Esophagus muscularis mucosa (tissue), 4 donors: ENCODE measurements around the gene TET3. TPM values are rescaled to one million over a fixed set of nuclear protein-coding genes. Genes with fewer than 3 reads are reported as not detected.

Source experiments
- DNase-seq: peaks from one replicate; pipeline ENCODE4 v3.0.0-alpha.2; 2017; ENCODE audit errors: extremely low spot score
- H3K27ac ChIP-seq, 4 donors: fragments of 200-600 bp; sonication (generic); replicated peaks in 1 of 4; 1 replicate in 3 of 4; 2 replicates in 1 of 4; pipeline ENCODE4 v1.5.1; 2016 to 2019; ENCODE audit warnings: mild to moderate bottlenecking in 1 of 4
- H3K27me3 ChIP-seq, 4 donors: fragments of 200-600 bp; sonication (generic); one replicate each; pipeline versions ENCODE4 v1.5.1 to v1.6.0; 2016 to 2019
- H3K36me3 ChIP-seq, 4 donors: fragments of 200-600 bp; sonication (generic); one replicate each; pipeline ENCODE4 v1.5.1; 2016 to 2019
- H3K4me1 ChIP-seq, 4 donors: fragments of 200-600 bp; sonication (generic); one replicate each; pipeline ENCODE4 v1.5.1; 2016 to 2019
- H3K4me3 ChIP-seq, 4 donors: fragments of 200-600 bp; sonication (generic); 1 replicate in 2 of 4; 2 replicates in 2 of 4; pipeline ENCODE4 v1.5.1; 2016 to 2019; ENCODE audit warnings: mild to moderate bottlenecking in 4 of 4, moderate library complexity in 1 of 4
- H3K9me3 ChIP-seq, 4 donors: fragments of 200-600 bp; sonication (generic); 1 replicate in 3 of 4; 2 replicates in 1 of 4; pipeline ENCODE4 v1.5.1; 2016 to 2019
- EP300 ChIP-seq: sonication (generic); formaldehyde crosslinking; IDR thresholded peaks from one replicate; pipeline ENCODE4 v1.6.1; 2017; ENCODE audit warnings: antibody characterized with exemption
- POLR2A ChIP-seq: fragments of 450-650 bp; IDR thresholded peaks from one replicate; pipeline ENCODE4 v1.6.1; 2017; ENCODE audit warnings: antibody characterized with exemption, moderate library complexity, mild to moderate bottlenecking, low read depth
- POLR2AphosphoS5 ChIP-seq, 2 donors: sonication (generic); formaldehyde crosslinking; IDR thresholded peaks; one replicate each; pipeline ENCODE4 v1.6.1; 2017; ENCODE audit warnings: antibody characterized with exemption in 2 of 2
- WGBS: methylation state at CpG from one replicate; pipeline ENCODE4 v1.1.5; 2018; 5-methylcytosine and 5-hydroxymethylcytosine counted together
- intact Hi-C: fragments of 100-400 bp; cut with DNase I; formaldehyde crosslinking; loops from one replicate; pipeline ENCODE4 v1.15.1; 2023
- total RNA-seq, 4 donors: library from RNA; depleted of rRNA; stranded (reverse); fragments of >200 nt; gene quantifications; one replicate each; pipeline versions ENCODE4 v1.1.0 to v1.2.1, GENCODE V29; 2016
- TF ChIP-seq, protein P1 (sequence below), 3 experiments: fragments of 200-600 bp in 2 of 3; fragments of 450-650 bp in 1 of 3; sonication (generic) in 2 of 3; IDR thresholded peaks; one replicate each; pipeline ENCODE4 v1.5.1; 2017 to 2019; ENCODE audit warnings: antibody characterized with exemption in 3 of 3, mild to moderate bottlenecking in 2 of 3, moderate library complexity in 1 of 3

The TET3 gene
- total RNA-seq, 4 donors from 2014 or later = 5.4 to 6.7 (median 6.1) TPM

DNA sequence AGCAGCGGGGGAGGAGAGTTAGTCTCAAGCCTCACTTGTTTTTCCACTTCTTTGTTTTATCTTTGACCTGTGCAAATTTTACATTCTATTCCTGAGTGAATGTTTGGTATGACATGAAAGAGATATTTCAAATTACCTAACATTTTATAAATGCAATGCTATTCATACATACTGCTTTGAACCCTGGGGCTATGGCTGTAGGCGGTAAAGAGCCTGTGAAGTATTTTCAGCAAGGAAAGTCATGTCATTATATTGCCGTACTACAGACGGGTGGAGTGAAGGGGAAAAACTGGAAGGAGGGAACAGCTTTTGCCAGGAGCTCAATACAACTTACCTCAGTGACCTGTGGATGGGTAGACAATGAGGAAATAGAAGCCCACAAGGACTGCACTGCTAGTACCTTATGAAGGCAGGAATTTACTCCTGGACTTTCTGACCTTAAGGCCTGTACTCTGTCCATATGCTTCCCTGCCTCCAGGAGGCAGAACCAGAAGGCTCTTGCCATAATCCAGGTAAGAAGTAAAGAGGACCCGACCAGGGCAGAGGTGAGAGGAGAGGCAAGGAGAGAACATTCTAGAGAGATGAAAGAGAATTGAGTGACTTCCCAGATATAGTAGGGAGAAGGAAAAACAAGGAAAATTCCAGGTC lies 28.4 kb upstream of the TET3 start:
- no peaks in the 10 kb centered on the region for H3K9me3 ChIP-seq
- H3K4me1 ChIP-seq = peaks cover 0 to 8% (median 0%) of the 10 kb centered on the region in 4 donors
- DNase-seq = no peak
- peaks cover 30 to 90% (median 82%) of the 10 kb centered on the region in 4 donors for H3K36me3 ChIP-seq
- H3K4me3 ChIP-seq = no peak overlapping the region
- intact Hi-C loops = no loop called here
- H3K27me3 ChIP-seq = no peaks in the 10 kb centered on the region
- WGBS = 92% methylated on average over 5 of the region's 5 CpGs
- TF ChIP-seq POLR2AphosphoS5 (IDR thresholded peaks at IDR 0.05) (no peak), EP300 (no peak), POLR2A (no peak)
- TF ChIP-seq, protein P1, sequence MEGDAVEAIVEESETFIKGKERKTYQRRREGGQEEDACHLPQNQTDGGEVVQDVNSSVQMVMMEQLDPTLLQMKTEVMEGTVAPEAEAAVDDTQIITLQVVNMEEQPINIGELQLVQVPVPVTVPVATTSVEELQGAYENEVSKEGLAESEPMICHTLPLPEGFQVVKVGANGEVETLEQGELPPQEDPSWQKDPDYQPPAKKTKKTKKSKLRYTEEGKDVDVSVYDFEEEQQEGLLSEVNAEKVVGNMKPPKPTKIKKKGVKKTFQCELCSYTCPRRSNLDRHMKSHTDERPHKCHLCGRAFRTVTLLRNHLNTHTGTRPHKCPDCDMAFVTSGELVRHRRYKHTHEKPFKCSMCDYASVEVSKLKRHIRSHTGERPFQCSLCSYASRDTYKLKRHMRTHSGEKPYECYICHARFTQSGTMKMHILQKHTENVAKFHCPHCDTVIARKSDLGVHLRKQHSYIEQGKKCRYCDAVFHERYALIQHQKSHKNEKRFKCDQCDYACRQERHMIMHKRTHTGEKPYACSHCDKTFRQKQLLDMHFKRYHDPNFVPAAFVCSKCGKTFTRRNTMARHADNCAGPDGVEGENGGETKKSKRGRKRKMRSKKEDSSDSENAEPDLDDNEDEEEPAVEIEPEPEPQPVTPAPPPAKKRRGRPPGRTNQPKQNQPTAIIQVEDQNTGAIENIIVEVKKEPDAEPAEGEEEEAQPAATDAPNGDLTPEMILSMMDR (IDR thresholded peaks at IDR 0.05) = no peak
- H3K27ac ChIP-seq = no peak overlapping the region

DNA sequence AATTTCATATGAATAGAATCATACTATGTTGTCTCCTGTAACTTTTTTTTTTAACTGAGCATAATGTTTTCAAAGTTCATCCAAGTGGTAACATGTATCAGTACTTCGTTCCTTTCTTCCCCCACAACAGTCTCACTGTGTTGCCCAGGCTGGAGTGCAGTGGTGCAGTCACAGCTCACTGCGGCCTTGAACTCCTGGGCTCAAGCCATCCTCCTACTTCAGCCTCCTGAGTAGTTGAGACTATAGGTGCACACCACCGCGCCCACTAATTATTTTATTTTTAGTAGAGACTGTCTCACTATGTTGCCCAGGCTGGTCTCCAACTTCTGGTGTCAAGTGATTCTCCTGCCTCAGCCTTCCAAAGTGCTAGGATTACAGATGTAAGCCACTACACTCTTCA lies 23.4 kb upstream of the TET3 start:
- WGBS = 98% methylated on average over 4 of the region's 4 CpGs
- Histone ChIP-seq H3K27ac (no peak overlapping the region), H3K27me3 (no peaks in the 10 kb centered on the region), H3K4me1 (no peaks in the 10 kb centered on the region), H3K4me3 (no peak overlapping the region), H3K9me3 (no peaks in the 10 kb centered on the region), H3K36me3 (peaks cover 22 to 52% (median 41%) of the 10 kb centered on the region in 4 donors)
- no peak for TF ChIP-seq POLR2A
- TF ChIP-seq, protein P1 (IDR thresholded peaks at IDR 0.05) = no peak
- TF ChIP-seq EP300 = no peak
- no peak for TF ChIP-seq POLR2AphosphoS5 (IDR thresholded peaks at IDR 0.05)
- intact Hi-C loops = no loop called here
- DNase-seq = no peak

GRCh38 chr2:73961823-73962615 lies 22.7 kb upstream of the TET3 start:
- 92% methylated on average over 12 of the region's 12 CpGs for WGBS
- no peaks in the 10 kb centered on the region for H3K9me3 ChIP-seq
- no peak overlapping the region for H3K4me3 ChIP-seq
- intact Hi-C loops = no loop called here
- H3K27me3 ChIP-seq = no peaks in the 10 kb centered on the region
- H3K27ac ChIP-seq = no peak overlapping the region
- TF ChIP-seq, protein P1 (IDR thresholded peaks at IDR 0.05) = no peak
- TF ChIP-seq POLR2A = no peak
- no peak for TF ChIP-seq EP300
- TF ChIP-seq POLR2AphosphoS5 (IDR thresholded peaks at IDR 0.05) = no peak
- no peaks in the 10 kb centered on the region for H3K4me1 ChIP-seq
- DNase-seq = no peak
- peaks cover 21 to 45% (median 34%) of the 10 kb centered on the region in 4 donors for H3K36me3 ChIP-seq

DNA sequence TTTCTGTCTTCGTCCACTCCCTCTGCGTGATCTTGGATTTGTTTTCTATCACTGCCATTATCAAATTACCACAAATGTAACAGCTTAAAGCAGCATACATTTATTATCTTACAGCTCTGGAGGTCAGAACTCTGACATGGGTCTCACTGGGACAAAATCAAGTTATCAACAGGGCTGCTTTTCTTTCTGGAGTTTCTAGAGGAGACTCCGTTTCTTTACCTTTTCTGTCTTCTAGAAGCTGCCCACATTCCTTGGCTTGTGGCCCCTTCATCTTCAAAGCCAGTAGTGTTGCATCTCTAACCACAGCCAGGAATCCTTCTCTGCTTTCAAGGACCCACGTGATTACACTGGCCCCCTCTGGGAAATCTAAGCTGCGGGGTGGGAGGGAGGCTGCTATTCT lies 21.9 kb upstream of the TET3 start:
- intact Hi-C loops = no loop called here
- Histone ChIP-seq H3K36me3 (peaks cover 15 to 38% (median 26%) of the 10 kb centered on the region in 4 donors), H3K27me3 (no peaks in the 10 kb centered on the region), H3K4me1 (no peaks in the 10 kb centered on the region), H3K9me3 (no peaks in the 10 kb centered on the region), H3K27ac (no peak overlapping the region), H3K4me3 (no peak overlapping the region)
- 74% methylated on average over 5 of the region's 5 CpGs for WGBS
- TF ChIP-seq EP300 = no peak
- TF ChIP-seq, protein P1 (IDR thresholded peaks at IDR 0.05) = no peak
- no peak for TF ChIP-seq POLR2AphosphoS5 (IDR thresholded peaks at IDR 0.05)
- TF ChIP-seq POLR2A = no peak
- no peak for DNase-seq
